ENCODE data around the gene EML1. TPM values are rescaled to one million over a fixed set of nuclear protein-coding genes. Genes with fewer than 3 reads are reported as not detected.
A peak's percentile ranks its signal among the peaks of the same experiment; 100 is the strongest.

Gene EML1
- total and polyA plus RNA-seq, 2 of the 13 experiments (the other 11 are each of a cell fraction or from before 2014, with no cell fraction given): 0.59 to 1.7 TPM

- TF ChIP-seq ZBTB4 (CRISPR knock-in tag; IDR thresholded peaks at IDR 0.05; ENCODE audit: borderline replicate concordance) (0 out of 2 replicates have a peak, but pooled peaks have one; percentile 47), NBN (conservative IDR thresholded peaks at IDR 0.05) (no peak), ZNF136 (CRISPR knock-in tag; IDR thresholded peaks at IDR 0.05; ENCODE audit: low read depth) (no peak), SRY (CRISPR knock-in tag; IDR thresholded peaks at IDR 0.05) (no peak), MIER3 (CRISPR knock-in tag; IDR thresholded peaks at IDR 0.05; ENCODE audit: borderline replicate concordance) (no peak), ZBTB42 (CRISPR knock-in tag; IDR thresholded peaks at IDR 0.05) (no peak), ZNF768 (CRISPR knock-in tag; IDR thresholded peaks at IDR 0.05) (0 out of 2 replicates have a peak, but pooled peaks have one; percentile 27), ZMAT3 (CRISPR knock-in tag; conservative IDR thresholded peaks at IDR 0.05) (no peak), GZF1 (CRISPR knock-in tag; IDR thresholded peaks at IDR 0.05) (no peak), HIVEP1 (CRISPR knock-in tag; IDR thresholded peaks at IDR 0.05) (no peak), ZBTB38 (CRISPR knock-in tag; IDR thresholded peaks at IDR 0.05) (peak; percentile 60), SOX5 (CRISPR knock-in tag; IDR thresholded peaks at IDR 0.05; ENCODE audit: borderline replicate concordance) (no peak), ZSCAN25 (CRISPR knock-in tag; IDR thresholded peaks at IDR 0.05) (no peak)
- TF ChIP-seq, protein P1, sequence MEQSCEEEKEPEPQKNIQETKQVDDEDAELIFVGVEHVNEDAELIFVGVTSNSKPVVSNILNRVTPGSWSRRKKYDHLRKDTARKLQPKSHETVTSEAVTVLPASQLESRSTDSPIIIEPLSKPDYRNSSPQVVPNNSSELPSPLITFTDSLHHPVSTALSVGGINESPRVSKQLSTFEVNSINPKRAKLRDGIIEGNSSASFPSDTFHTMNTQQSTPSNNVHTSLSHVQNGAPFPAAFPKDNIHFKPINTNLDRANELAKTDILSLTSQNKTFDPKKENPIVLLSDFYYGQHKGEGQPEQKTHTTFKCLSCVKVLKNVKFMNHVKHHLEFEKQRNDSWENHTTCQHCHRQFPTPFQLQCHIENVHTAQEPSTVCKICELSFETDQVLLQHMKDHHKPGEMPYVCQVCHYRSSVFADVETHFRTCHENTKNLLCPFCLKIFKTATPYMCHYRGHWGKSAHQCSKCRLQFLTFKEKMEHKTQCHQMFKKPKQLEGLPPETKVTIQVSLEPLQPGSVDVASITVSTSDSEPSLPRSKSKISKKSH (CRISPR knock-in tag; IDR thresholded peaks at IDR 0.05; ENCODE audit: borderline replicate concordance): peak; percentile 39; the same call in 1 of the 2 replicates
- TF ChIP-seq, protein P2, sequence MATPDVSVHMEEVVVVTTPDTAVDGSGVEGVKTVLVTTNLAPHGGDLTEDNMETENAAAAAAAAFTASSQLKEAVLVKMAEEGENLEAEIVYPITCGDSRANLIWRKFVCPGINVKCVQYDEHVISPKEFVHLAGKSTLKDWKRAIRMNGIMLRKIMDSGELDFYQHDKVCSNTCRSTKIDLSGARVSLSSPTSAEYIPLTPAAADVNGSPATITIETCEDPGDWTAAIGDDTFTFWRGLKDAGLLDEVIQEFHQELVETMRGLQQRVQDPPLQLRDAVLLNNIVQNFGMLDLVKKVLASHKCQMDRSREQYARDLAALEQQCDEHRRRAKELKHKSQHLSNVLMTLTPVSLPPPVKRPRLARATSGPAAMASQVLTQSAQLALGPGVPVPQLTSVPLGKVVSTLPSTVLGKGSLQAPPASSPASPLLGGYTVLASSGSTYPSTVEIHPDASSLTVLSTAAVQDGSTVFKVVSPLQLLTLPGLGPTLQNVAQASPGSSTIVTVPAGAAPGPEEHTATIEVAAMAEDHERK (CRISPR knock-in tag; IDR thresholded peaks at IDR 0.05; ENCODE audit: low read depth): no peak
- TF ChIP-seq, protein P3, sequence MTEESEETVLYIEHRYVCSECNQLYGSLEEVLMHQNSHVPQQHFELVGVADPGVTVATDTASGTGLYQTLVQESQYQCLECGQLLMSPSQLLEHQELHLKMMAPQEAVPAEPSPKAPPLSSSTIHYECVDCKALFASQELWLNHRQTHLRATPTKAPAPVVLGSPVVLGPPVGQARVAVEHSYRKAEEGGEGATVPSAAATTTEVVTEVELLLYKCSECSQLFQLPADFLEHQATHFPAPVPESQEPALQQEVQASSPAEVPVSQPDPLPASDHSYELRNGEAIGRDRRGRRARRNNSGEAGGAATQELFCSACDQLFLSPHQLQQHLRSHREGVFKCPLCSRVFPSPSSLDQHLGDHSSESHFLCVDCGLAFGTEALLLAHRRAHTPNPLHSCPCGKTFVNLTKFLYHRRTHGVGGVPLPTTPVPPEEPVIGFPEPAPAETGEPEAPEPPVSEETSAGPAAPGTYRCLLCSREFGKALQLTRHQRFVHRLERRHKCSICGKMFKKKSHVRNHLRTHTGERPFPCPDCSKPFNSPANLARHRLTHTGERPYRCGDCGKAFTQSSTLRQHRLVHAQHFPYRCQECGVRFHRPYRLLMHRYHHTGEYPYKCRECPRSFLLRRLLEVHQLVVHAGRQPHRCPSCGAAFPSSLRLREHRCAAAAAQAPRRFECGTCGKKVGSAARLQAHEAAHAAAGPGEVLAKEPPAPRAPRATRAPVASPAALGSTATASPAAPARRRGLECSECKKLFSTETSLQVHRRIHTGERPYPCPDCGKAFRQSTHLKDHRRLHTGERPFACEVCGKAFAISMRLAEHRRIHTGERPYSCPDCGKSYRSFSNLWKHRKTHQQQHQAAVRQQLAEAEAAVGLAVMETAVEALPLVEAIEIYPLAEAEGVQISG (CRISPR knock-in tag; IDR thresholded peaks at IDR 0.05): peak; percentile 17; the same call in 1 of the 2 replicates
- TF ChIP-seq, protein P4, sequence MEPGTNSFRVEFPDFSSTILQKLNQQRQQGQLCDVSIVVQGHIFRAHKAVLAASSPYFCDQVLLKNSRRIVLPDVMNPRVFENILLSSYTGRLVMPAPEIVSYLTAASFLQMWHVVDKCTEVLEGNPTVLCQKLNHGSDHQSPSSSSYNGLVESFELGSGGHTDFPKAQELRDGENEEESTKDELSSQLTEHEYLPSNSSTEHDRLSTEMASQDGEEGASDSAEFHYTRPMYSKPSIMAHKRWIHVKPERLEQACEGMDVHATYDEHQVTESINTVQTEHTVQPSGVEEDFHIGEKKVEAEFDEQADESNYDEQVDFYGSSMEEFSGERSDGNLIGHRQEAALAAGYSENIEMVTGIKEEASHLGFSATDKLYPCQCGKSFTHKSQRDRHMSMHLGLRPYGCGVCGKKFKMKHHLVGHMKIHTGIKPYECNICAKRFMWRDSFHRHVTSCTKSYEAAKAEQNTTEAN (CRISPR knock-in tag; conservative IDR thresholded peaks at IDR 0.05): no peak
Observed at GRCh38 chr14:99792551-99793212, 531 bp upstream of the EML1 start (continued).
